OCI-LY3 (cell line): ENCODE data around the gene NDUFS2.
A peak's percentile ranks its signal among the peaks of the same experiment; 100 is the strongest.

ENCODE experiments used
- H2AFZ ChIP-seq: fragments of 200-600, 300-600 bp; shearing (Covaris generic); 2 replicates; pipeline ENCODE4 v1.6.0; 2014; ENCODE audit warnings: antibody characterized with exemption, low read depth, low read length
- H3K27ac ChIP-seq: fragments of 200-600, 300-600 bp; sonication (generic); 2 replicates; pipeline ENCODE4 v1.5.1; 2014; ENCODE audit warnings: mild to moderate bottlenecking, low read length, moderate library complexity, mixed read lengths
- H3K27me3 ChIP-seq: fragments of 200-600, 300-600 bp; sonication (generic); 2 replicates; pipeline ENCODE4 v1.6.1; 2014; ENCODE audit warnings: low read depth, low read length, mixed read lengths
- H3K36me3 ChIP-seq: fragments of 200-600, 300-600 bp; sonication (generic); replicated peaks from 2 replicates; pipeline ENCODE3; 2014; ENCODE audit warnings: low read depth, low read length, mixed read lengths
- H3K4me1 ChIP-seq: fragments of 300-600, 200-600 bp; sonication (generic); 2 replicates; pipeline ENCODE4 v1.6.1; 2014; ENCODE audit warnings: low read length, mixed read lengths
- H3K4me2 ChIP-seq: fragments of 200-600, 300-600 bp; sonication (generic); 2 replicates; pipeline ENCODE4 v1.6.1; 2014; ENCODE audit warnings: low read length, mixed read lengths
- H3K4me3 ChIP-seq: fragments of 300-600, 200-600 bp; sonication (generic); 2 replicates; pipeline ENCODE4 v1.5.1; 2014; ENCODE audit warnings: antibody characterized with exemption, mild to moderate bottlenecking, low read length, moderate library complexity
- H3K79me2 ChIP-seq: fragments of 300-600, 200-600 bp; shearing (Covaris generic); 2 replicates; pipeline ENCODE4 v1.6.1; 2014; ENCODE audit warnings: mild to moderate bottlenecking, low read length, mixed read lengths
- H3K9ac ChIP-seq: fragments of 300-600, 200-600 bp; shearing (Covaris generic); 2 replicates; pipeline ENCODE4 v1.6.0; 2014; ENCODE audit warnings: mild to moderate bottlenecking, low read length, moderate library complexity
- H3K9me3 ChIP-seq: fragments of 200-600, 300-600 bp; shearing (Covaris generic); 2 replicates; pipeline ENCODE4 v1.6.1; 2014; ENCODE audit warnings: low read length, mixed read lengths; ENCODE audit not compliant: insufficient read depth
- H4K20me1 ChIP-seq: fragments of 200-600, 300-600 bp; sonication (generic); 2 replicates; pipeline ENCODE4 v1.6.1; 2016; ENCODE audit warnings: low read length, mixed read lengths; ENCODE audit not compliant: insufficient read depth
- CTCF ChIP-seq: fragments of 200-600, 300-600 bp; sonication (generic); IDR thresholded peaks from 2 replicates; pipeline ENCODE4 v1.5.1; 2014; ENCODE audit warnings: antibody characterized with exemption, low read length, low read depth
- EZH2phosphoT487 ChIP-seq: fragments of 200-600 bp; shearing (Covaris generic); IDR thresholded peaks from 2 replicates; pipeline ENCODE4 v1.6.1; 2018; ENCODE audit warnings: antibody characterized with exemption, mixed run types, low read depth

The NDUFS2 gene

DNA sequence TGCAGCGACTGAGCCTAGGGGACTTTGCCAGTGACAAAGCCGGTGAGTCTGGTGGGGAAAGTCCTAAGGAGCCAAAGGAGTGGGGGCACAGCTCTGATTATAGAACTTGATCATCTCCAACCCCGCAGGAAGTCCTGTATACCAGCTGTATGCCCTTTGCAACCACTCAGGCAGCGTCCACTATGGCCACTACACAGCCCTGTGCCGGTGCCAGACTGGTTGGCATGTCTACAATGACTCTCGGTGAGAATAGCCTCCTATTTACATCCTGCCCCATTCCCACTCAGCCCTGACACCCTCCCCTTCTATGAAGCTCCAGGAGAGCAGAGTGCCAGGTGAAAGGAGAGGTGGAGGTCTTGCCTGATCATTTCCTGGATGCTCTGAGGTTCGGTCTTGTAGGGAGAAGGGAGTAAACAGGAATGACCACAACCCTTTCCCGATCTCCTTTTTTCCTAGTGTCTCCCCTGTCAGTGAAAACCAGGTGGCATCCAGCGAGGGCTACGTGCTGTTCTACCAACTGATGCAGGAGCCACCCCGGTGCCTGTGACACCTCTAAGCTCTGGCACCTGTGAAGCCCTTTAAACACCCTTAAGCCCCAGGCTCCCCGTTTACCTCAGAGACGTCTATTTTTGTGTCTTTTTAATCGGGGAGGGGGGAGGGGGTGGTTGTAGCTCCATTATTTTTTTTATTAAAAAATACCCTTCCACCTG is 37.1 kb upstream of the NDUFS2 start:
- H3K36me3 ChIP-seq = peaks cover 27% of the 10 kb centered on the region
- H3K27ac ChIP-seq = peak overlapping the region; percentile 62; the same call in 1 of the 2 replicates
- peak overlapping the region; percentile 80 for H3K4me3 ChIP-seq
- peaks cover 18% of the 10 kb centered on the region for H3K4me1 ChIP-seq
- H2AFZ ChIP-seq = no peak overlapping the region
- peak overlapping the region; percentile 81 for H3K9ac ChIP-seq
- H3K79me2 ChIP-seq = peaks cover 8% of the 10 kb centered on the region
- no peak for TF ChIP-seq EZH2phosphoT487
- TF ChIP-seq CTCF = no peak
- no peaks in the 10 kb centered on the region for H3K9me3 ChIP-seq
- no peaks in the 10 kb centered on the region for H4K20me1 ChIP-seq
- peak overlapping the region; percentile 91 for H3K4me2 ChIP-seq
- H3K27me3 ChIP-seq = no peaks in the 10 kb centered on the region

DNA sequence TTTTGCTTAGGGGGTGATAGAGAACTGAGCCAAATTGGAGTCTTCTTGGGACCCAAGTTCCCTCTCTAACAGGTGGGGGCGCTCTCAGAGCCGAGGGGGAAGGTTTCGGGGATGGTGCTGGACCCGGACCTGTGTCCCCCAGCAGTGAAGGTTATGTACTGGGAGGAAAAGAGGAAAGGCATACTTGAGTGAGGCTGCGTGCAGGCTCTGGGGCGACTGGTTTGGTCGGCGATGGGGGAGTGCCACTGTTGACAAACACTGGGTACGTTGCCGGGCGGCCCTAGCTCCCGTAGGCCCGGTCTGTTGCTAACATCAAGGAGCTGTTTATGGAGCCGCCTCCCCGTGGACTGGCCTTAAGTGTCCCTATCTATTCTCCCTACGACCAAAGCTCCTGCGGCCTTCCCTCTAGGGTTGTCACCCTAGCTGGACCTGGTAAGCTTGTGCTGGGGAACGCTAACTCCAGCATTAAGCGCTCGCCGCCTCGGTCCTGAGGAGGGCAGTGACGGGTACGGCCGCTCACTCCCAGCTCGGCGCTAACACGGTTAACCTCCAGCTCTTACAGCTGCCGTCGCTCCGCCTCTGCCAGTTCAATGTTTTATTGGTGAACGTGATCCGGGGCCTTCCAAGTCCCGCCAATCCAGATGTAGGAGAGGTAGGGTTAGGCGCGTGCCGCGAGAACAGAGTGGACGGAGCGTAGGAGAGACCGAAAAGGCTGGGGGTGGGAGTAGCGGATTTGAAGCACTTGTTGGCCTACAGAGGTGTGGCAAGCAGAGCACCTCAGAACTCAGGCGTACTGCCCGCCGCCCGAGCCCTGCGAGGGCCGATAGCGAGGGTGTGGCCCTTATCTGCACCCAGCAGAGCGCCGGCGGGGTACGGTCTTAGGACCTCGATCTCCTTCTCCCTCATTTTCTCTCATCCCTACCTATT is 36.2 kb upstream of the NDUFS2 start, which contains the start of gene PPOX:
Gene PPOX, plus strand, starts transcription at position 685 of the 927 bp plus-strand sequence. CDS start 422 bp downstream, outside the sequence.
- no peak for TF ChIP-seq EZH2phosphoT487
- peak; percentile 85 for TF ChIP-seq CTCF
- Histone ChIP-seq H4K20me1 (no peaks in the 10 kb centered on the region), H3K27me3 (no peaks in the 10 kb centered on the region), H3K4me2 (peak within 1 kb of the TSS; percentile 91), H3K27ac (peak within 1 kb of the TSS; percentile 62), H3K9me3 (no peaks in the 10 kb centered on the region), H3K4me1 (peaks cover 15% of the 10 kb centered on the region), H3K79me2 (no peaks in the 10 kb centered on the region), H3K36me3 (peaks cover 33% of the 10 kb centered on the region), H3K9ac (peak within 1 kb of the TSS; percentile 81), H2AFZ (peak within 1 kb of the TSS; percentile 61), H3K4me3 (peak within 1 kb of the TSS; percentile 80)

- no peak for TF ChIP-seq EZH2phosphoT487
- TF ChIP-seq CTCF = no peak
- no peaks in the 10 kb centered on the region for H3K27me3 ChIP-seq
- peaks cover 37% of the 10 kb centered on the region for H3K36me3 ChIP-seq
Measured at GRCh38 chr1:161166669-161167548, 35.3 kb upstream of the NDUFS2 start.

More at GRCh38 chr1:161166669-161167548, 35.3 kb upstream of the NDUFS2 start:
- no peaks in the 10 kb centered on the region for H4K20me1 ChIP-seq
- no peaks in the 10 kb centered on the region for H3K9me3 ChIP-seq
- H3K4me1 ChIP-seq = peaks cover 15% of the 10 kb centered on the region
- H3K79me2 ChIP-seq = no peaks in the 10 kb centered on the region
- peak overlapping the region; percentile 80 for H3K4me3 ChIP-seq
- H2AFZ ChIP-seq = peak overlapping the region; percentile 61
- peak overlapping the region; percentile 91 for H3K4me2 ChIP-seq
- peak overlapping the region; percentile 81 for H3K9ac ChIP-seq
- peak overlapping the region; percentile 26 for H3K27ac ChIP-seq
